ENCODE results near the gene GNAI3. TPM values are rescaled to one million over a fixed set of nuclear protein-coding genes. Genes with fewer than 3 reads are reported as not detected.

GNAI3 gene
- total and polyA plus RNA-seq, 2 of the 8 experiments (the other 6 are each of a cell fraction or from before 2014, with no cell fraction given): 4.0 to 9.8 TPM

- TF ChIP-seq CHD7 (IDR thresholded peaks at IDR 0.05; ENCODE audit: insufficient replicate concordance, low read length): no peak
- no peak for TF ChIP-seq RNF2 (IDR thresholded peaks at IDR 0.05; ENCODE audit: borderline replicate concordance, low read depth, low read length, missing control alignments, poor library complexity, severe bottlenecking)
- no peak for TF ChIP-seq ATF2 (IDR thresholded peaks at IDR 0.05; ENCODE audit: low read length)
- no peak for TF ChIP-seq EZH2 (IDR thresholded peaks at IDR 0.05; ENCODE audit: low read depth, low read length, severe bottlenecking)
- no peak for TF ChIP-seq TAF7 (optimal IDR thresholded peaks at IDR 0.05; ENCODE audit: borderline replicate concordance, low read depth, low read length)
- no peak for TF ChIP-seq RXRA (IDR thresholded peaks at IDR 0.05; ENCODE audit: insufficient read depth, low read depth, low read length)
Measured at GRCh38 chr1:109509176-109510134, 39.0 kb upstream of the GNAI3 start, which contains the start of gene AMIGO1 (continued).

Data from H1 (cell line).